Erythroblast (primary cell): ENCODE results near the gene CLDND1.

Source experiments
- GATA1 ChIP-seq: IDR thresholded peaks from 2 replicates; pipeline ENCODE4 v1.6.1; 2011; ENCODE audit warnings: low read depth, mild to moderate bottlenecking, control low read depth, low read length, moderate library complexity
- POLR2A ChIP-seq: IDR thresholded peaks from 2 replicates; pipeline ENCODE4 v1.6.1; 2011; ENCODE audit warnings: mild to moderate bottlenecking, low read length

DNA sequence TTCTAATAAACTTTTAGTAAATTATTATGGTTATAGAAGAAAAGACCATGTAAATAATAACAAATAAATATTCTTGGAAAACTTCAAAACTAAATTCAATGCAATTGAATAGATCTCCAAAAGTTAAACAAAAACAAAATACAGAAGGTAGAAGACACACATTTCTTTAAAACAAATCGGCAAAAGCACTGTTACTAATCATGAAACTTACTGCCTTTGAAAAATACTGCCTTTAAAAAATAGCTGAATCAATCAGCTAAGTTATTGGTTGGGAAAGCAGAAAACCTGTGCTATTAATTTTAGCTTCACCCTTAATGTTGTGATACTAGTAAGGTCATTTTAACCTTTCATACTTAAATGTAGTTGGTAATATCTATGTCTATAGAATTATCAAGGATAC is 12.0 kb upstream of the CLDND1 start:
- no peak for TF ChIP-seq POLR2A
- TF ChIP-seq GATA1, result no peak
